Gastroesophageal sphincter (tissue), 4 donors: ENCODE data around the gene AUTS2. TPM values are rescaled to one million over a fixed set of nuclear protein-coding genes. Genes with fewer than 3 reads are reported as not detected.

Experiments
- ATAC-seq: fragments of 150-250 bp; one replicate; pipeline ENCODE4 v1.9.1; 2016; ENCODE audit warnings: mild to moderate bottlenecking, moderate library complexity
- H3K27ac ChIP-seq, 4 donors: fragments of 200-600 bp; sonication (generic) in 3 of 4; 1 replicate in 3 of 4; 2 replicates in 1 of 4; pipeline ENCODE4 v1.5.1; 2016 to 2019
- H3K27me3 ChIP-seq: fragments of 200-600 bp; sonication (generic); one replicate; pipeline ENCODE4 v1.5.1; 2019
- H3K36me3 ChIP-seq, 2 donors: fragments of 200-600 bp; sonication (generic); one replicate each; pipeline ENCODE4 v1.5.1; 2019; ENCODE audit warnings: control low read depth in 1 of 2
- H3K4me1 ChIP-seq, 3 donors: fragments of 200-600 bp; sonication (generic); 1 replicate in 2 of 3; 2 replicates in 1 of 3; pipeline ENCODE4 v1.5.1; 2016 to 2019; ENCODE audit warnings: control low read depth in 2 of 3
- H3K4me3 ChIP-seq, 2 donors: fragments of 200-600 bp; sonication (generic); one replicate each; pipeline ENCODE4 v1.5.1; 2019; ENCODE audit warnings: mild to moderate bottlenecking in 1 of 2, moderate library complexity in 1 of 2
- H3K9me3 ChIP-seq, 3 donors: fragments of 200-600 bp; sonication (generic); one replicate each; pipeline ENCODE4 v1.5.1; 2017 to 2019; ENCODE audit warnings: control low read depth in 2 of 3
- EP300 ChIP-seq: sonication (generic); formaldehyde crosslinking; IDR thresholded peaks from one replicate; pipeline ENCODE4 v1.6.1; 2017; ENCODE audit warnings: antibody characterized with exemption, mild to moderate bottlenecking
- POLR2A ChIP-seq, 2 donors: fragments of 450-650 bp; IDR thresholded peaks; one replicate each; pipeline ENCODE4 v1.6.1; 2017; ENCODE audit warnings: antibody characterized with exemption in 2 of 2, mild to moderate bottlenecking in 2 of 2, moderate library complexity in 1 of 2
- POLR2AphosphoS5 ChIP-seq: sonication (generic); formaldehyde crosslinking; IDR thresholded peaks from one replicate; pipeline ENCODE4 v1.6.1; 2017; ENCODE audit warnings: antibody characterized with exemption
- WGBS, 2 donors: methylation state at CpG; one replicate each; pipeline ENCODE4 v1.1.5; 2018; ENCODE audit warnings: low coverage in 1 of 2; 5-methylcytosine and 5-hydroxymethylcytosine counted together
- total RNA-seq, 4 donors: library from RNA; depleted of rRNA; stranded (reverse); fragments of >200 nt; gene quantifications; one replicate each; pipeline ENCODE4 v1.1.0, GENCODE V29; 2016
- TF ChIP-seq, protein P1 (sequence below), 4 experiments: fragments of 200-600 bp in 2 of 4; fragments of 450-650 bp in 2 of 4; sonication (generic) in 1 of 4; IDR thresholded peaks; one replicate each; pipeline ENCODE4 v1.5.1; 2017 to 2019; ENCODE audit warnings: antibody characterized with exemption in 4 of 4, mild to moderate bottlenecking in 2 of 4, moderate library complexity in 2 of 4

AUTS2 gene
- total RNA-seq, 4 donors from 2014 or later = 12.2 to 48.7 (median 44.1) TPM

DNA sequence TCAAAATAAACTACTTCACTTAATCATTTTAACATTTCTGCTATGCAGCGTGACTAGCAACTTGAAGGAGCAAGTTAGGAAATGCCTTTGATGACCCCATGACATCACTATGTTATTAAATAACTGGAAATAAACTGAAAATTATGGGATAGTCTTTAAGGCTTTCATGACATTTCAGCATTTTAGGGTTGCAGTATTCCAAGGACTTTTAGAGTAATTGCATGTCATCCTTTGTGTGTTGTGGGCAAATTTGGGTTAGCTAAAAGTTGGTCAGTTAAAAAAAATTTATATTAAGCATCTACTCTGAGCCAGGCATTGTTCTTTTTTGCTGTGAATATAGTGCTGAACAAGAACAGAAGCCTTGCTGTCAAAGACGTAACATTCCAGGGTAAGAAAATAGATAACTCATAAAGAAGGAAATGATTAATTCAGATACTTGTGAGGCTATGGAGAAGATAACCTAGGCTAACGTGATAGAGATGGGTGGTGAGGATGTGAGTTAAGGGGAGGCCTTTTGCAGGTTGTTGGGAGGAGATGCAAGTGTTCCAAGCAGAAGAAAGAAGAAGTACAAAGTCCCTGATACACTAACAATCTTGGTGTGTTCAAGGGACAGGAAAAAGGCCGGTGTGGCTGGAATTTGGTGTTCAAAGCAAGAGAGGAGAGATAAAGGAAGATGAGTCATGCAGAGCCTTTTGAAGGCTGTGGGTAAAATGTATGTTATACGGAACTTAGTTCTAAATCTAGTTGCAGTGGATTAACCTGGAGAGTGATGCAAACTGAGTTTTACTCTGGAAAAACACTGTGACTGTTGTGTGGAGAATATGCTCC lies 610.2 kb downstream of the AUTS2 start:
- Histone ChIP-seq H3K4me3 (no peak overlapping the region), H3K27ac (no peak overlapping the region), H3K9me3 (no peaks in the 10 kb centered on the region), H3K36me3 (no peaks in the 10 kb centered on the region), H3K4me1 (no peaks in the 10 kb centered on the region), H3K27me3 (no peaks in the 10 kb centered on the region)
- no peak for ATAC-seq
- TF ChIP-seq, protein P1, sequence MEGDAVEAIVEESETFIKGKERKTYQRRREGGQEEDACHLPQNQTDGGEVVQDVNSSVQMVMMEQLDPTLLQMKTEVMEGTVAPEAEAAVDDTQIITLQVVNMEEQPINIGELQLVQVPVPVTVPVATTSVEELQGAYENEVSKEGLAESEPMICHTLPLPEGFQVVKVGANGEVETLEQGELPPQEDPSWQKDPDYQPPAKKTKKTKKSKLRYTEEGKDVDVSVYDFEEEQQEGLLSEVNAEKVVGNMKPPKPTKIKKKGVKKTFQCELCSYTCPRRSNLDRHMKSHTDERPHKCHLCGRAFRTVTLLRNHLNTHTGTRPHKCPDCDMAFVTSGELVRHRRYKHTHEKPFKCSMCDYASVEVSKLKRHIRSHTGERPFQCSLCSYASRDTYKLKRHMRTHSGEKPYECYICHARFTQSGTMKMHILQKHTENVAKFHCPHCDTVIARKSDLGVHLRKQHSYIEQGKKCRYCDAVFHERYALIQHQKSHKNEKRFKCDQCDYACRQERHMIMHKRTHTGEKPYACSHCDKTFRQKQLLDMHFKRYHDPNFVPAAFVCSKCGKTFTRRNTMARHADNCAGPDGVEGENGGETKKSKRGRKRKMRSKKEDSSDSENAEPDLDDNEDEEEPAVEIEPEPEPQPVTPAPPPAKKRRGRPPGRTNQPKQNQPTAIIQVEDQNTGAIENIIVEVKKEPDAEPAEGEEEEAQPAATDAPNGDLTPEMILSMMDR (IDR thresholded peaks at IDR 0.05) = no peak
- TF ChIP-seq POLR2A (IDR thresholded peaks at IDR 0.05) (no peak), POLR2AphosphoS5 (no peak), EP300 (no peak)
- 51 to 76% methylated on average over 5 of the region's 5 CpGs for WGBS, 2 donors

DNA sequence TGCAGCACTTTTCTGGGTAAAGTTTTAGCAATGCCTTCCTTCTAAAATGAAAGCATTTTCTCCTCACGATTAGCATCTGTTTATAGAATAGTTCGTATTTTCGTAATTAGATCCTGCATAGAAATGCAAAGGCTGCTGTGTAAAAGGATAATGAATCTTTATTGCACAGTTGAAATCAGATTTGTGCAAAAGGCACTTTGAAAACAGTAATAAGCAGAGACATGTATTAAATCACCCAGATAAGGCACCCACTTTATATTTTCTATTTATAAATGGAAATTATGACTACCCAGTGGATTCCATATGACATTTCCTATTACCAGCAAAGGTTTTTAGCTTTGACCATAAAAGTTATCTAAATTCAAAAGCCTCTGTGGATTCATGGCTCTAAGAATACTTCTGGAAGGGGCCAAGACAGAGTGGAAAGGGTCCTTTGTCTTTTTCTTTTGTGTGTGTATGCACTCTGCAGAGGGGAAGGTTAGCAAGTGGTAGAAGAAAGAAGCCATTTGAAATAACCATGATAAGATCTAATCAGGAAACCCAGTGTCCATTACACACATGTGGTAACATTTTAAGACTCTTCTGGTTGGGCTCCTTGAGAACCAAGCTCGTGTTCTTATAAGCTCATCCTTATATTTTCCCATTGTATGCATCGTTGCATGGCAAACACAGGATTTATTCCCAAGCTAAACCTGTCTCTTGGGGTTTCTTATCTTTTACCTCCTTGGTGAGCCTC lies 612.1 kb downstream of the AUTS2 start:
- H3K27ac ChIP-seq = no peak overlapping the region
- no peaks in the 10 kb centered on the region for H3K36me3 ChIP-seq

DNA sequence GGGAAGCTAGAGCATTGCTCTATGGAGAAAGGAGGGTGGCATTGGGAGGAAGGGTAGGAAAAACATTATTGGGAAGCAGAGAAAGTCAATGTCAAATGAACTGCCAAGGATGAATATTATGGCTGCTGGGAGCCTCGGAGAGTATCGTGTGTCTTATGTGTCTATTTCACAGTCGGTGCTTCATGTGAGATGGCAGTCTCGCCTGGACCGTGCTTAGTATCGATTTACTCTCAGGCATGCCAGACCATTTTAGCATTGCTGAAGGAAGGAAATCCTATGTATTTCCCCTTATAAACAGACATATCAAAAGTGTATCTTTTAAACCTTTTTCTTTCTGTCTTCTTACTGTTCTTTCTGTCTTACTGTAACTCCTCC lies 612.6 kb downstream of the AUTS2 start:
- TF ChIP-seq EP300 = no peak
- TF ChIP-seq, protein P1 (IDR thresholded peaks at IDR 0.05) = no peak
- no peak for TF ChIP-seq POLR2A (IDR thresholded peaks at IDR 0.05)
- no peak for TF ChIP-seq POLR2AphosphoS5
- no peaks in the 10 kb centered on the region for H3K9me3 ChIP-seq
- H3K27ac ChIP-seq = no peak overlapping the region
- no peak for ATAC-seq
- H3K4me1 ChIP-seq = no peaks in the 10 kb centered on the region
- WGBS, 2 donors = 93 to 94% methylated on average over 6 of the region's 6 CpGs
- no peaks in the 10 kb centered on the region for H3K36me3 ChIP-seq
- H3K27me3 ChIP-seq = no peaks in the 10 kb centered on the region
- H3K4me3 ChIP-seq = no peak overlapping the region

More for the DNA sequence above, 612.1 kb downstream of the AUTS2 start:
- TF ChIP-seq, protein P1 (IDR thresholded peaks at IDR 0.05) = no peak
- TF ChIP-seq POLR2AphosphoS5 (no peak), EP300 (no peak), POLR2A (IDR thresholded peaks at IDR 0.05) (no peak)
- 72 to 89% methylated on average over 4 to 5 of the region's 5 CpGs for WGBS, 2 donors
- ATAC-seq = no peak
- Histone ChIP-seq H3K9me3 (no peaks in the 10 kb centered on the region), H3K4me3 (no peak overlapping the region), H3K4me1 (no peaks in the 10 kb centered on the region), H3K27me3 (no peaks in the 10 kb centered on the region)

DNA sequence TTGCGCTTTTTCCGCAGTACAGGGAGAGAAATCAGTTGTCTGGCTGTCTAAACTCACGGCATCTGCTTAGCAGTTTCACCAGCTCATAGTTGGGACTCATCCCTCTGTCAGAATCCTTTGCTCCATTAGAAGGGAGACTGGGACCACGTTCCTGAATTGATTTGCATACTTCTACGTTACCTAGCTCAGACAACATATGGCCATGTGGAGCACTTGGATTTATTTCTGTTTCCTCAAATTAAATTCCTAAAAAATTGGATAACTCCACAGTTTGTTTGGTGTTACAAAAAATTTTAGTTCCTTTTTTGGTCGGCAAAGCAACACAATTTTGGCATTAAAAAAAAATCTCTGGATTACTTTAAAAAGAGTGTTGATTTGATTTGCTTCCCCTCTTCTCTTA lies 614.0 kb downstream of the AUTS2 start:
- no peaks in the 10 kb centered on the region for H3K36me3 ChIP-seq
- TF ChIP-seq POLR2AphosphoS5 = no peak
- no peak for TF ChIP-seq EP300
- no peak for TF ChIP-seq POLR2A (IDR thresholded peaks at IDR 0.05)
- TF ChIP-seq, protein P1 (IDR thresholded peaks at IDR 0.05) = no peak
- 82 to 94% methylated on average over 6 of the region's 6 CpGs for WGBS, 2 donors
- no peak for ATAC-seq
- no peaks in the 10 kb centered on the region for H3K27me3 ChIP-seq
- H3K9me3 ChIP-seq = no peaks in the 10 kb centered on the region
- no peaks in the 10 kb centered on the region for H3K4me1 ChIP-seq
- no peak overlapping the region for H3K27ac ChIP-seq
- no peak overlapping the region for H3K4me3 ChIP-seq
